ENCODE measurements around the gene SRCAP. TPM values are rescaled to one million over a fixed set of nuclear protein-coding genes. Genes with fewer than 3 reads are reported as not detected.

Gene SRCAP
- polyA plus RNA-seq, 1 of the 3 experiments (the other 2 are of a cell fraction): 5.6 TPM

DNA sequence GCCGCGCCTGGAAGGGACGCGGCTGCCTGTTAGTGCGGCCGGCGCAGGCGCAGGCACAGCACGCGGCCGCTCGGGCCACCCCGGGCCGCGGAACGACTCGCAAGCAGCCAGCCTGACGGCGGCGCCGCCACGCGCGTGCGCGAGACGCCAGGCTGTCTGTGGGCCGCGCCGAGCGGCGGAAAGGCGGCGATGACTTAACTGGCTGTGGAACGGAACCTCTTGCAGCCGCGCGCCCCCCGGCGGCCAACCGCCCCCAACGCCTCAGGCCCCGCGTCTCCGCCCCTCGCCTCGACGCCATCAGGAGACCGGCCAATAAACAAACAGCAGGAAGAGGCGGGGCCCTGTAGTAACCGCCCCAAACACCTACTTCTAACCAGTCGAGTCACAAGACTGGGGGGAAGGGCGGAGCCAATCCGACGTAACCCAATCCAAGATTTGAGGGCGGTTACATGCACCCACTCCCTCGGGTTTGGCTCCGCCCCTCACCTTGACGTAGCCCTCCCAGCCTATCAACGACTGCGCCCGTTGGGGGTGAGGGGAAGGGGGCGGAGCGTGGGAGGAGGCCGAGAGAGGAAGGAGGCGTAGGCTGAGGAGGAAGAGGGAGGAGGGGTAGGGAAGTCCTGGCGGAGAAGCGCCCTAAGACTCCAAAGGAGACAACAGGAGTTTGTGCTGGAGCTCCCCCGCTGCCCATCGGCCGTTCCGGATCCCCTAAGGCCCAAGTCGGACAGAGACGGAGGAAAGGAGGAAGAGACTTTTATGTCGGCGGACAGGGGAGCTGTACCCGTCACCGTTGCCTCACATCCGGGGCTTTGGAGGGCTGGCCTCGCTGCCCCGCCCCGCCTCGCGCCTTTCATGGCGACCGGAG, 40.9 kb upstream of the SRCAP start, which contains the start of gene FBRS (continued):
- TF ChIP-seq FOSL2 (IDR thresholded peaks at IDR 0.05; ENCODE audit: borderline replicate concordance, low read depth) (no peak), JUND (IDR thresholded peaks at IDR 0.05) (no peak), IRF3 (IDR thresholded peaks at IDR 0.05; ENCODE audit: low read depth, low read length) (peak; percentile 45), YY1 (IDR thresholded peaks at IDR 0.05; ENCODE audit: low read depth) (no peak), RXRA (IDR thresholded peaks at IDR 0.05; ENCODE audit: borderline replicate concordance, low read depth) (no peak), SIN3A (IDR thresholded peaks at IDR 0.05; ENCODE audit: borderline replicate concordance, low read depth, low read length) (peak; percentile 20; the same call in 1 of the 2 replicates), MEF2A (IDR thresholded peaks at IDR 0.05; ENCODE audit: borderline replicate concordance, low read depth) (no peak), POLR2AphosphoS5 (IDR thresholded peaks at IDR 0.05; ENCODE audit: low read depth, low read length) (peak; percentile 65; the same call in 1 of the 2 replicates), FOXJ3 (CRISPR knock-in tag; IDR thresholded peaks at IDR 0.05) (no peak)
- TF ChIP-seq, protein P1, sequence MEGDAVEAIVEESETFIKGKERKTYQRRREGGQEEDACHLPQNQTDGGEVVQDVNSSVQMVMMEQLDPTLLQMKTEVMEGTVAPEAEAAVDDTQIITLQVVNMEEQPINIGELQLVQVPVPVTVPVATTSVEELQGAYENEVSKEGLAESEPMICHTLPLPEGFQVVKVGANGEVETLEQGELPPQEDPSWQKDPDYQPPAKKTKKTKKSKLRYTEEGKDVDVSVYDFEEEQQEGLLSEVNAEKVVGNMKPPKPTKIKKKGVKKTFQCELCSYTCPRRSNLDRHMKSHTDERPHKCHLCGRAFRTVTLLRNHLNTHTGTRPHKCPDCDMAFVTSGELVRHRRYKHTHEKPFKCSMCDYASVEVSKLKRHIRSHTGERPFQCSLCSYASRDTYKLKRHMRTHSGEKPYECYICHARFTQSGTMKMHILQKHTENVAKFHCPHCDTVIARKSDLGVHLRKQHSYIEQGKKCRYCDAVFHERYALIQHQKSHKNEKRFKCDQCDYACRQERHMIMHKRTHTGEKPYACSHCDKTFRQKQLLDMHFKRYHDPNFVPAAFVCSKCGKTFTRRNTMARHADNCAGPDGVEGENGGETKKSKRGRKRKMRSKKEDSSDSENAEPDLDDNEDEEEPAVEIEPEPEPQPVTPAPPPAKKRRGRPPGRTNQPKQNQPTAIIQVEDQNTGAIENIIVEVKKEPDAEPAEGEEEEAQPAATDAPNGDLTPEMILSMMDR (IDR thresholded peaks at IDR 0.05): peak; percentile 81

DNA sequence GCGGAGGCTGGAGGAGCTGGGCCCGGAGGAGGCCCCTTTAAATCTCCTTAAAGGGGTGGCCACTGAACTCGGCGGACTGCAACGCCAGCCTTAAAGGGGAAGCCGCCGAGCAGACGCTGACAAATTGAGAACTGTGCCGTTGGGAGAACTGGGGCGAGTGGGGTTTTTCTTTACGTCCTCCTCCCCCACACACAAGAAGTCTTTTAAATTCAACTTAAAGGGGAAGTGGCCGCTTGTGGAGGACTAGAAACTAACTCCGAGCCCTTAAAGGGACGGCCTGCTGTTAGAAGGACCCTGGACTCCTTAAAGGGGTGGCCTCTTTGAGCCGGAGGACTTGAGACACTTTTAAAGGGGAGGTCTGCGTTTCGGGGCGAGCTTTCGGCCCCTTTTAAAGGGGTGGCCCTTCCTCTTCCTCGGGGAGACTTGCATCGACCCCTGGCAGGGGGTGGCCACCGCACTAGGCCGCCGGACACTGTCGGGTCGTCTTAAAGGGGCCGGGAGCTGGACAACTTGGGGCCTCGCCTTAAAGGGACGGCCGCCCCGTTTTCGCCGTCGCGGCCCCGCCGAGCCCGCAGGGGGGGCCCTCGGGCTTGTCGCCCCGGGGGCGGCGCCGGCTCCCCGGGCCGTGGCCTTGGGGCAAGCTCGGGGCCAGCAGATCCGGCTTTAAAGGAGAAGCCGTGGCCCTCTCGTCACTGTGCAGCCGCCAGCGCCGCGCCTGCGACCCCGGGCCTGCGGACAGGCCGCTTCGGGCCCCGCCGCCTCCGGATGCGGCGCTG, 40.1 kb upstream of the SRCAP start:
- Histone ChIP-seq H3K4me1 (ENCODE audit: control insufficient read depth in 1 of 2, insufficient read depth in 2 of 2, low read depth in 1 of 2, low read length in 1 of 2) (peaks cover 9 to 27% of the 10 kb centered on the region in 2 experiments; a peak in 2 of 4 replicates), H4K20me1 (ENCODE audit: insufficient read depth) (peaks cover 32% of the 10 kb centered on the region; the same call in 1 of the 2 replicates), H3F3A (replicated peaks; ENCODE audit: insufficient read depth) (peaks cover 18% of the 10 kb centered on the region), H2AFZ (ENCODE audit: low read depth) (0 out of 2 replicates have a peak overlapping the region, but pooled peaks have one; percentile 33), H3K9me2 (no peaks in the 10 kb centered on the region), H3K9me3 (no peaks in the 10 kb centered on the region), H3K27ac (ENCODE audit: low read depth in 2 of 2, low read length in 1 of 2) (peak overlapping the region; percentile 99), H3K4me2 (peak overlapping the region; percentile 99), H3K79me2 (ENCODE audit: insufficient read depth) (peaks cover 45% of the 10 kb centered on the region), H3K4me3 (ENCODE audit: low read depth in 2 of 2, low read length in 1 of 2) (peak overlapping the region; percentile 87 to 91), H3K27me3 (ENCODE audit: insufficient read depth) (no peaks in the 10 kb centered on the region), H3K36me3 (replicated peaks in 1 of 2; ENCODE audit: control insufficient read depth in 1 of 2, insufficient read depth in 2 of 2, low read length in 1 of 2) (peaks cover 46 to 54% of the 10 kb centered on the region in 2 experiments), H3K9ac (peak overlapping the region; percentile 89)
- CTCF ChIA-PET: interaction anchor here (0.6 to 4.5 kb wide), 19 partner anchors 8 to 229 kb away, joined by 3 to 30 read pairs (median 5); partner anchors contain the start of genes DCTPP1, PRR14, SRCAP and ZNF688
- POLR2A ChIA-PET: interaction anchor here (0.7 to 1.6 kb wide), 11 partner anchors 9 to 264 kb away, joined by 3 to 8 read pairs (median 4); partner anchors contain the start of genes DCTPP1, PHKG2, PRR14 and ZNF48
- WGBS (ENCODE audit: low lambda C conversion rate): 3% methylated on average over 13 of the region's 64 CpGs
- peak; percentile 87 for DNase-seq
- TF ChIP-seq NFIC (IDR thresholded peaks at IDR 0.05; ENCODE audit: borderline replicate concordance) (no peak), PBX3 (IDR thresholded peaks at IDR 0.05) (no peak), ELF1 (IDR thresholded peaks at IDR 0.05) (peak; percentile 46; the same call in 1 of the 2 replicates), MXI1 (IDR thresholded peaks at IDR 0.05; ENCODE audit: low read depth, low read length) (no peak; the same call in 1 of the 2 replicates), TCF12 (IDR thresholded peaks at IDR 0.05) (no peak), EP300 (IDR thresholded peaks at IDR 0.05; ENCODE audit: borderline replicate concordance in 1 of 2, low read depth in 1 of 2, low read length in 1 of 2) (no peak; a peak in 1 of 4 replicates), GABPA (IDR thresholded peaks at IDR 0.05; ENCODE audit: low read depth) (no peak), GATA2 (CRISPR knock-in tag; IDR thresholded peaks at IDR 0.05) (no peak), NRF1 (IDR thresholded peaks at IDR 0.05; ENCODE audit: low read depth, low read length) (no peak), SIN3A (IDR thresholded peaks at IDR 0.05; ENCODE audit: borderline replicate concordance, low read depth, low read length) (peak; percentile 16; the same call in 1 of the 2 replicates), YY1 (IDR thresholded peaks at IDR 0.05; ENCODE audit: low read depth) (peak; percentile 79), SMC3 (IDR thresholded peaks at IDR 0.05; ENCODE audit: low read depth, low read length) (no peak), RAD21 (IDR thresholded peaks at IDR 0.05; ENCODE audit: low read length) (no peak), MAX (IDR thresholded peaks at IDR 0.05; ENCODE audit: low read depth) (peak; percentile 47; the same call in 1 of the 2 replicates), RCOR1 (IDR thresholded peaks at IDR 0.05; ENCODE audit: low read length) (no peak)
- TF ChIP-seq, protein P1 (IDR thresholded peaks at IDR 0.05): peak; percentile 31
